Astrocyte (in vitro differentiated cells and primary cell): ENCODE data around the gene DOCK2. TPM values are rescaled to one million over a fixed set of nuclear protein-coding genes. Genes with fewer than 3 reads are reported as not detected.

Experiments
- DNase-seq: peaks from one replicate; pipeline ENCODE4 v3.0.0-alpha.2; 2010; ENCODE audit warnings: low read depth
- FAIRE-seq: peaks from 2 replicates; lab custom pipeline; 2011; peaks lifted over from hg19 to GRCh38; lab: Jason Lieb, UNC
- H2AFZ ChIP-seq: 2 replicates; pipeline ENCODE4 v1.6.0; 2012; ENCODE audit warnings: low read depth, low read length, inconsistent platforms
- H3K27ac ChIP-seq: 2 replicates; pipeline ENCODE4 v1.5.1; 2011; ENCODE audit warnings: low read depth, low read length, inconsistent platforms
- H3K27me3 ChIP-seq: 2 replicates; pipeline ENCODE4 v1.6.0; 2011; ENCODE audit warnings: low read length, inconsistent platforms; ENCODE audit not compliant: insufficient read depth
- H3K36me3 ChIP-seq: 2 replicates; pipeline ENCODE4 v1.5.1; 2011; ENCODE audit warnings: low read length, inconsistent platforms; ENCODE audit not compliant: insufficient read depth
- H3K4me1 ChIP-seq: 2 replicates; pipeline ENCODE4 v1.5.1; 2011; ENCODE audit warnings: low read length, inconsistent platforms; ENCODE audit not compliant: insufficient read depth
- H3K4me2 ChIP-seq: 2 replicates; pipeline ENCODE4 v1.6.0; 2012; ENCODE audit warnings: low read length, inconsistent platforms
- H3K4me3 ChIP-seq: 2 replicates; pipeline ENCODE4 v1.5.1; 2011; ENCODE audit warnings: low read depth, mild to moderate bottlenecking, low read length, inconsistent platforms; ENCODE audit not compliant: insufficient read depth
- H3K79me2 ChIP-seq: 2 replicates; pipeline ENCODE4 v1.6.0; 2012; ENCODE audit warnings: mild to moderate bottlenecking, low read length, inconsistent platforms; ENCODE audit not compliant: insufficient read depth
- H3K9ac ChIP-seq: 2 replicates; pipeline ENCODE4 v1.6.0; 2012; ENCODE audit warnings: mild to moderate bottlenecking, low read length, inconsistent platforms
- H3K9me3 ChIP-seq: 2 replicates; pipeline ENCODE4 v1.5.1; 2012; ENCODE audit warnings: low read depth, mild to moderate bottlenecking, low read length, inconsistent platforms; ENCODE audit not compliant: insufficient read depth
- H4K20me1 ChIP-seq: 2 replicates; pipeline ENCODE4 v1.6.0; 2012; ENCODE audit warnings: low read length, inconsistent platforms; ENCODE audit not compliant: insufficient read depth
- H3K27ac Mint-ChIP-seq: one replicate; pipeline ENCODE4 v1.8.0; 2021; ENCODE audit warnings: mild to moderate bottlenecking, mixed read lengths; ENCODE audit not compliant: unreplicated experiment
- H3K27me3 Mint-ChIP-seq: one replicate; pipeline ENCODE4 v1.8.0; 2021; ENCODE audit warnings: low read depth, mixed read lengths; ENCODE audit not compliant: unreplicated experiment
- H3K36me3 Mint-ChIP-seq: one replicate; pipeline ENCODE4 v1.8.0; 2021; ENCODE audit warnings: low read depth, mixed read lengths; ENCODE audit not compliant: unreplicated experiment
- H3K4me1 Mint-ChIP-seq: one replicate; pipeline ENCODE4 v1.8.0; 2021; ENCODE audit warnings: low read depth, mixed read lengths; ENCODE audit not compliant: unreplicated experiment
- H3K4me3 Mint-ChIP-seq: one replicate; pipeline ENCODE4 v1.8.0; 2021; ENCODE audit warnings: mild to moderate bottlenecking, moderate library complexity, mixed read lengths; ENCODE audit not compliant: unreplicated experiment
- H3K9me3 Mint-ChIP-seq: one replicate; pipeline ENCODE4 v1.8.0; 2021; ENCODE audit warnings: mild to moderate bottlenecking, mixed read lengths; ENCODE audit not compliant: unreplicated experiment
- CTCF ChIP-seq: IDR thresholded peaks from 2 replicates; pipeline ENCODE4 v1.5.1; 2011; ENCODE audit warnings: low read depth, mild to moderate bottlenecking, inconsistent platforms, low read length, moderate library complexity; ENCODE audit not compliant: insufficient read depth
- EZH2 ChIP-seq: IDR thresholded peaks from 2 replicates; pipeline ENCODE4 v1.6.1; 2012; ENCODE audit warnings: mild to moderate bottlenecking, low read length, inconsistent platforms; ENCODE audit not compliant: insufficient read depth
- total RNA-seq: library from RNA; stranded (reverse); gene quantifications from 2 replicates; pipeline ENCODE4 v1.2.1, GENCODE V29; 2021

DOCK2 gene
- total RNA-seq, 1 donor from 2014 or later, result 0.66 TPM

- Histone ChIP-seq H3K4me2 (peak overlapping the region; percentile 96), H4K20me1 (no peaks in the 10 kb centered on the region), H3K79me2 (peaks cover 62% of the 10 kb centered on the region), H3K9ac (peak overlapping the region; percentile 92), H2AFZ (peak overlapping the region; percentile 6), H3K27me3 (no peaks in the 10 kb centered on the region), H3K36me3 (no peaks in the 10 kb centered on the region), H3K9me3 (no peaks in the 10 kb centered on the region), H3K4me3 (peak overlapping the region; percentile 93), H3K4me1 (peaks cover 39% of the 10 kb centered on the region), H3K27ac (peak overlapping the region; percentile 94)
- DNase-seq, result peak; percentile 23
- TF ChIP-seq CTCF (no peak), EZH2 (no peak)
- H3K9me3 Mint-ChIP-seq, result no peaks in the 10 kb centered on the region
- H3K4me3 Mint-ChIP-seq, result no peak overlapping the region
- FAIRE-seq, result peak; percentile 17
- H3K36me3 Mint-ChIP-seq, result no peaks in the 10 kb centered on the region
- H3K4me1 Mint-ChIP-seq, result peaks cover 13% of the 10 kb centered on the region
- peaks cover 1% of the 10 kb centered on the region for H3K27me3 Mint-ChIP-seq
- no peak overlapping the region for H3K27ac Mint-ChIP-seq
Observed at GRCh38 chr5:169978714-169979113, 341.6 kb downstream of the DOCK2 start.

GRCh38 chr5:169979871-169980270, 342.8 kb downstream of the DOCK2 start:
- FAIRE-seq (no peak), DNase-seq (peak; percentile 27)
- Histone ChIP-seq H3K9ac (peak overlapping the region; percentile 92), H3K4me1 (peaks cover 34% of the 10 kb centered on the region), H2AFZ (peak overlapping the region; percentile 89), H3K36me3 (no peaks in the 10 kb centered on the region), H3K79me2 (peaks cover 50% of the 10 kb centered on the region), H3K9me3 (no peaks in the 10 kb centered on the region), H3K27ac (peak overlapping the region; percentile 94), H3K4me2 (peak overlapping the region; percentile 96), H3K4me3 (peak overlapping the region; percentile 93), H4K20me1 (no peaks in the 10 kb centered on the region), H3K27me3 (no peaks in the 10 kb centered on the region)
- no peaks in the 10 kb centered on the region for H3K36me3 Mint-ChIP-seq
- no peak overlapping the region for H3K27ac Mint-ChIP-seq
- TF ChIP-seq EZH2 (no peak), CTCF (no peak)
- no peaks in the 10 kb centered on the region for H3K9me3 Mint-ChIP-seq
- H3K4me1 Mint-ChIP-seq, result peaks cover 13% of the 10 kb centered on the region
- peaks cover 2% of the 10 kb centered on the region for H3K27me3 Mint-ChIP-seq
- H3K4me3 Mint-ChIP-seq, result peak overlapping the region; percentile 71

DNA sequence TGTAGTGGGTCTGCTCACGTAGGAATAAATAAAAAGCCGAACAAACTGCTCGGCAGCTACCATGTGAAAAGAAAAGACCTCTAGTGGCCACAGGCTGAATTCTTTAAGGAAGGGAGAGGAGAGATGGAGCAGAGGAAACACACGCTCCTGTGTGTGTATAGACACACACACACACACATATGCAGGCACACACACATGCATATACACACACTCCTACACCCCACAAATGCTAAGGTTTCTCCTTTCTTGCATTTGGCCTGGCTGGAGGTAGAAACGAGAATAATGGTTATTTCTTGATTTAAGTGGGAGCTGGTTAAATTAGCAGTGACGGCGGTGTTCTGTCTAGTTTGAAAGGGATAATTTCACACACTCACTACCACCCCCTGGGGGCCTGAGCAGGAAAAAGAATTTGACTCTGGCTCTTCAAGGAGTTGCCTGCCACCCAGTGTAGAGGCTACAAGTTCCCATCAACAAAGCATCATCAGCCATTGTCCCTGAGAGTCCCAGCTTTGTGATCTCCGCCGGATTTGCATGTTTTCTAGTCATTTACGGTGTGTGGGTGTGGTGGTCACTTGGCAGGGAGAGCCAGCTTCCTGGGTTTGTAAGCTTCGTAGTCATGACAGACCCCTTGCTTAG, 343.5 kb downstream of the DOCK2 start, which contains the start of gene INSYN2B:
TSS of gene INSYN2B (minus strand) at position 78 of the 636 bp plus-strand sequence. CDS start 96,597 bp downstream, outside the sequence.
- H2AFZ ChIP-seq, result peak within 1 kb of the TSS; percentile 89
- peak within 1 kb of the TSS; percentile 96 for H3K4me2 ChIP-seq
- peak within 1 kb of the TSS; percentile 94 for H3K27ac ChIP-seq
- DNase-seq (peak; percentile 80), FAIRE-seq (no peak)
- peak within 1 kb of the TSS; percentile 71 for H3K4me3 Mint-ChIP-seq
- peaks cover 13% of the 10 kb centered on the region for H3K4me1 Mint-ChIP-seq
- H3K4me3 ChIP-seq, result peak within 1 kb of the TSS; percentile 93
- H3K9me3 ChIP-seq, result no peaks in the 10 kb centered on the region
- peaks cover 44% of the 10 kb centered on the region for H3K79me2 ChIP-seq
- H3K27me3 Mint-ChIP-seq, result peaks cover 2% of the 10 kb centered on the region
- H3K9ac ChIP-seq, result peak within 1 kb of the TSS; percentile 92
- H3K36me3 Mint-ChIP-seq, result no peaks in the 10 kb centered on the region
- TF ChIP-seq CTCF (peak; percentile 83), EZH2 (no peak)
- H3K27me3 ChIP-seq, result no peaks in the 10 kb centered on the region
- H3K9me3 Mint-ChIP-seq, result no peaks in the 10 kb centered on the region
- no peak within 1 kb of the TSS for H3K27ac Mint-ChIP-seq
- no peaks in the 10 kb centered on the region for H3K36me3 ChIP-seq
- peaks cover 34% of the 10 kb centered on the region for H3K4me1 ChIP-seq
- no peaks in the 10 kb centered on the region for H4K20me1 ChIP-seq
